Measurements from ENCODE around the gene TAF6.
A peak's percentile ranks its signal among the peaks of the same experiment; 100 is the strongest.

TAF6 gene

DNA sequence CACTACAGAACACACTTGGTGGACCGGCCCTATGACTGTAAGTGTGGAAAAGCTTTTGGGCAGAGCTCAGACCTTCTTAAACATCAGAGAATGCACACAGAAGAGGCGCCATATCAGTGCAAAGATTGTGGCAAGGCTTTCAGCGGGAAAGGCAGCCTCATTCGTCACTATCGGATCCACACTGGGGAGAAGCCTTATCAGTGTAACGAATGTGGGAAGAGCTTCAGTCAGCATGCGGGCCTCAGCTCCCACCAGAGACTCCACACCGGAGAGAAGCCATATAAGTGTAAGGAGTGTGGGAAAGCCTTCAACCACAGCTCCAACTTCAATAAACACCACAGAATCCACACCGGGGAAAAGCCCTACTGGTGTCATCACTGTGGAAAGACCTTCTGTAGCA is 55.0 kb downstream of the TAF6 start:
- no peaks in the 10 kb centered on the region for H3K79me2 ChIP-seq (ENCODE audit: low read length)
- no peaks in the 10 kb centered on the region for H3K27me3 ChIP-seq (ENCODE audit: low read depth, low read length)
- H3K36me3 ChIP-seq (replicated peaks; ENCODE audit: low read depth, low read length), result peaks cover 17% of the 10 kb centered on the region
- no peak overlapping the region for H2AFZ ChIP-seq (ENCODE audit: low read depth, low read length)
- no peaks in the 10 kb centered on the region for H4K20me1 ChIP-seq (ENCODE audit: insufficient read depth, low read length)
- no peak overlapping the region for H3K4me3 ChIP-seq (ENCODE audit: low read length)
- H3K27ac ChIP-seq (ENCODE audit: low read length), result no peak overlapping the region
- H3K9ac ChIP-seq (ENCODE audit: low read length), result no peak overlapping the region
- H3K4me1 ChIP-seq (ENCODE audit: low read length), result peaks cover 2% of the 10 kb centered on the region
- TF ChIP-seq, protein P1, sequence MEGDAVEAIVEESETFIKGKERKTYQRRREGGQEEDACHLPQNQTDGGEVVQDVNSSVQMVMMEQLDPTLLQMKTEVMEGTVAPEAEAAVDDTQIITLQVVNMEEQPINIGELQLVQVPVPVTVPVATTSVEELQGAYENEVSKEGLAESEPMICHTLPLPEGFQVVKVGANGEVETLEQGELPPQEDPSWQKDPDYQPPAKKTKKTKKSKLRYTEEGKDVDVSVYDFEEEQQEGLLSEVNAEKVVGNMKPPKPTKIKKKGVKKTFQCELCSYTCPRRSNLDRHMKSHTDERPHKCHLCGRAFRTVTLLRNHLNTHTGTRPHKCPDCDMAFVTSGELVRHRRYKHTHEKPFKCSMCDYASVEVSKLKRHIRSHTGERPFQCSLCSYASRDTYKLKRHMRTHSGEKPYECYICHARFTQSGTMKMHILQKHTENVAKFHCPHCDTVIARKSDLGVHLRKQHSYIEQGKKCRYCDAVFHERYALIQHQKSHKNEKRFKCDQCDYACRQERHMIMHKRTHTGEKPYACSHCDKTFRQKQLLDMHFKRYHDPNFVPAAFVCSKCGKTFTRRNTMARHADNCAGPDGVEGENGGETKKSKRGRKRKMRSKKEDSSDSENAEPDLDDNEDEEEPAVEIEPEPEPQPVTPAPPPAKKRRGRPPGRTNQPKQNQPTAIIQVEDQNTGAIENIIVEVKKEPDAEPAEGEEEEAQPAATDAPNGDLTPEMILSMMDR (IDR thresholded peaks at IDR 0.05; ENCODE audit: low read depth, low read length), result no peak
- TF ChIP-seq EZH2phosphoT487 (IDR thresholded peaks at IDR 0.05; ENCODE audit: low read depth), result no peak
- H3K4me2 ChIP-seq (ENCODE audit: low read length), result no peak overlapping the region
- no peaks in the 10 kb centered on the region for H3K9me3 ChIP-seq (ENCODE audit: insufficient read depth, low read length)

DNA sequence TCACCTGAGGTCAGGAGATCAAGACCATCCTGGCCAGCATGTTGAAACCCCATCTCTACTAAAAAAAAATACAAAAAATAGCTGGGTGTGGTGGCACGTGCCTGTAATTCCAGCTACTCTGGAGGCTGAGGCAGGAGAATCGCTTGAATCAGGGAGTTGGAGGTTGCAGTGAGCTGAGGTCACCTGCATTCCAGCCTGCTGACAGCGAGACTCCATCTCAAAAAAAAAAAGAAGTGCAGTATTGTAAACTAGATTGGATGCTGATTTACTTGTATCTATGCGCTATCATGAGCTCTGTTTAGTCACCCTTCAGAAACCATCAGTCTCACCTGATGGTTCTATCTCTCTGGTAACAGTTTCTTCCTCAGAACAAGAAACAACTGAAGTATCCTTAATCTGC is 55.8 kb downstream of the TAF6 start:
- H4K20me1 ChIP-seq (ENCODE audit: insufficient read depth, low read length), result no peaks in the 10 kb centered on the region
- H2AFZ ChIP-seq (ENCODE audit: low read depth, low read length), result no peak overlapping the region
- no peak overlapping the region for H3K27ac ChIP-seq (ENCODE audit: low read length)
- no peak overlapping the region for H3K4me3 ChIP-seq (ENCODE audit: low read length)
- TF ChIP-seq, protein P1 (IDR thresholded peaks at IDR 0.05; ENCODE audit: low read depth, low read length), result no peak
- no peak for TF ChIP-seq EZH2phosphoT487 (IDR thresholded peaks at IDR 0.05; ENCODE audit: low read depth)
- peaks cover 21% of the 10 kb centered on the region for H3K36me3 ChIP-seq (replicated peaks; ENCODE audit: low read depth, low read length)
- no peaks in the 10 kb centered on the region for H3K27me3 ChIP-seq (ENCODE audit: low read depth, low read length)
- H3K4me1 ChIP-seq (ENCODE audit: low read length), result peaks cover 6% of the 10 kb centered on the region
- no peaks in the 10 kb centered on the region for H3K79me2 ChIP-seq (ENCODE audit: low read length)
- no peak overlapping the region for H3K4me2 ChIP-seq (ENCODE audit: low read length)
- no peak overlapping the region for H3K9ac ChIP-seq (ENCODE audit: low read length)
- H3K9me3 ChIP-seq (ENCODE audit: insufficient read depth, low read length), result no peaks in the 10 kb centered on the region

DNA sequence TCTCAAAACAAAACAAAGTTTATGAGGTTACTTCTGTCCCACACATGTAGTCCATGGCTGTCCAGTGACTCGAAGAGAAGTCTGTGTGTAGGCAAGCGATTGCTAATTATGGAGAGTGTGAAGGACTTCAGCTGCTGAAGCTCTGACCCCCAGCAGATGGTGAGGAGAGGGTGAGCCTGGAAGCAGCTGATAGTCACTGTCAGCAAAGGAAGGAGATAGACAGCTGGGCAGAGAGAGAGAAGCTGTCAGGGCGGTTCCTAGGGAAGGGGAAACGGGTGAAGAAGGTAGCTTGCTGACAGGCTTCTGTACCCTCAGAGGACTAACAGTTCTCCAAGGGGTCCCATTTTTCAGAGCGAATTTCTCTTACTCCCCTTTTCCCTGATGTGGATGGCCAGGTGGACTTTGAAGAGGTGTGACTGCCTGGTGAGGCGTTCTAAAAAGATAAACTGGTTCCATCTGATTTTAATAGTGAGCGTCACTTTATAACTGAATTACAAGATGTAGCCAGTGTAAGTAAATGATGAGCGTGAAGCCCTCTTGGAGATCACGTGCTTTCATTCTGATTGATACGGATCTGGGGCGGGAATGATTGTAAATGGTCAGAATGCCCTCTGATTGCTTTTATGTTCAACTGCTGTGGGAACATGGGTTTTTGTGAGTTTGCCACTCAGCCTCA is 57.5 kb downstream of the TAF6 start:
- no peaks in the 10 kb centered on the region for H4K20me1 ChIP-seq (ENCODE audit: insufficient read depth, low read length)
- no peak overlapping the region for H3K4me3 ChIP-seq (ENCODE audit: low read length)
- TF ChIP-seq, protein P1 (IDR thresholded peaks at IDR 0.05; ENCODE audit: low read depth, low read length), result no peak
- no peak for TF ChIP-seq EZH2phosphoT487 (IDR thresholded peaks at IDR 0.05; ENCODE audit: low read depth)
- no peaks in the 10 kb centered on the region for H3K27me3 ChIP-seq (ENCODE audit: low read depth, low read length)
- H3K79me2 ChIP-seq (ENCODE audit: low read length), result no peaks in the 10 kb centered on the region
- peaks cover 6% of the 10 kb centered on the region for H3K4me1 ChIP-seq (ENCODE audit: low read length)
- H2AFZ ChIP-seq (ENCODE audit: low read depth, low read length), result no peak overlapping the region
- H3K4me2 ChIP-seq (ENCODE audit: low read length), result no peak overlapping the region
- no peak overlapping the region for H3K27ac ChIP-seq (ENCODE audit: low read length)
- no peak overlapping the region for H3K9ac ChIP-seq (ENCODE audit: low read length)
- H3K36me3 ChIP-seq (replicated peaks; ENCODE audit: low read depth, low read length), result peaks cover 18% of the 10 kb centered on the region
- no peaks in the 10 kb centered on the region for H3K9me3 ChIP-seq (ENCODE audit: insufficient read depth, low read length)

DNA sequence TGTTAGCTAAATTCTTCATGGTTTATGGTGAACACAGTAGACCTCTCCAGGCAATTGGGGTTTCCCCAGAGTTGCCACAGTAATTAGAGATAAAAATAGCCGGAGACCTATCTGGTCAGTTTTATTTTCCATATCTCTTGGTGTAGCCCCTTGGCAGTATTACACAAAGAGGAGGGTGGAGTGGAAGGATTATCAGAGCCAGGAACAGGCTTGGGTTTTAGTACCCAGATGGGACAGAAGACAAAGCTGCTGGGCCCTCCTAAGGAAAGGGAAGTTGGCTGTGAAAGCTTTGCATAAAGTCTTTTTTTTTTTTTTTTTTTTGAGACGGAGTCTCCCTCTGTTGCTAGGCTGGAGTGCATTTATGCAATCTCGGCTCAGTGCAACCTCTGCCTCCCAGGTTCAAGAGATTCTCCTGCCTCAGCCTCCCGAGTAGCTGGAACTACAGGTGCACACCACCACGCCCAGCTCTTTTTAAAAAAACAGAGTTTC is 59.9 kb downstream of the TAF6 start:
- peak overlapping the region; percentile 21; the same call in 1 of the 2 replicates for H3K27ac ChIP-seq (ENCODE audit: low read length)

More for the DNA sequence above, 59.9 kb downstream of the TAF6 start:
- H3K9ac ChIP-seq (ENCODE audit: low read length), result no peak overlapping the region
- H3K36me3 ChIP-seq (replicated peaks; ENCODE audit: low read depth, low read length), result peaks cover 10% of the 10 kb centered on the region
- H2AFZ ChIP-seq (ENCODE audit: low read depth, low read length), result no peak overlapping the region
- H3K4me1 ChIP-seq (ENCODE audit: low read length), result peaks cover 6% of the 10 kb centered on the region
- no peak overlapping the region for H3K4me2 ChIP-seq (ENCODE audit: low read length)
- no peak overlapping the region for H3K4me3 ChIP-seq (ENCODE audit: low read length)
- H4K20me1 ChIP-seq (ENCODE audit: insufficient read depth, low read length), result no peaks in the 10 kb centered on the region
- no peaks in the 10 kb centered on the region for H3K27me3 ChIP-seq (ENCODE audit: low read depth, low read length)
- no peaks in the 10 kb centered on the region for H3K79me2 ChIP-seq (ENCODE audit: low read length)
- TF ChIP-seq, protein P1 (IDR thresholded peaks at IDR 0.05; ENCODE audit: low read depth, low read length), result no peak
- TF ChIP-seq EZH2phosphoT487 (IDR thresholded peaks at IDR 0.05; ENCODE audit: low read depth), result no peak
- H3K9me3 ChIP-seq (ENCODE audit: insufficient read depth, low read length), result no peaks in the 10 kb centered on the region

All from OCI-LY3 (cell line).